ENCODE measurements around the gene CASD1. TPM values are rescaled to one million over a fixed set of nuclear protein-coding genes. Genes with fewer than 3 reads are reported as not detected.

The CASD1 gene
- total and polyA plus RNA-seq, 10 of the 15 experiments (the other 5 are each of a cell fraction or from before 2014, with no cell fraction given) = 4.0 to 18.6 (median 10.7) TPM

- H2AFZ ChIP-seq (ENCODE audit: control insufficient read depth, low read depth, low read length) = no peak overlapping the region
- H3K9me3 ChIP-seq (replicated peaks; ENCODE audit: control insufficient read depth, insufficient read depth, low read length) = no peaks in the 10 kb centered on the region
- ChIA-PET RAD21 (ENCODE audit: unreplicated experiment) (no interaction called here), CTCF (interaction anchor here (0.6 kb wide), 1 partner anchor 1125 kb away, joined by 3 read pairs; no protein-coding TSS in a partner anchor), POLR2A (no interaction called here), SMC1A (ENCODE audit: uncharacterized antibody, unreplicated experiment) (interaction anchor here (0.7 kb wide), 1 partner anchor 159 kb away, joined by 3 read pairs; no protein-coding TSS in a partner anchor)
- intact Hi-C loops (cut with micrococcal nuclease; ENCODE audit: unreplicated experiment) = no loop called here
- no peaks in the 10 kb centered on the region for H4K20me1 ChIP-seq (ENCODE audit: control insufficient read depth, insufficient read depth)
- no peaks in the 10 kb centered on the region; a peak in 1 of 4 replicates for H3K27me3 ChIP-seq (replicated peaks in 1 of 2; ENCODE audit: control insufficient read depth in 2 of 2, insufficient read depth in 2 of 2, low read length in 1 of 2)
- H3K36me3 ChIP-seq (ENCODE audit: control insufficient read depth in 2 of 2, insufficient read depth in 2 of 2, low read length in 1 of 2) = no peaks in the 10 kb centered on the region
- no peak overlapping the region for H3K9ac ChIP-seq (ENCODE audit: control insufficient read depth, insufficient read depth, low read length)
- WGBS (ENCODE audit: insufficient coverage, insufficient replicate concordance, low lambda C conversion rate, missing lambda C conversion rate) = 35% methylated on average over 3 of the region's 3 CpGs
- no peaks in the 10 kb centered on the region for H3K4me1 ChIP-seq (ENCODE audit: control insufficient read depth, insufficient read depth, low read length)
- TF ChIP-seq EZH2 (IDR thresholded peaks at IDR 0.05; ENCODE audit: borderline replicate concordance, control insufficient read depth, low read depth, low read length) (no peak), CREM (IDR thresholded peaks at IDR 0.05; ENCODE audit: low read depth) (no peak), PAX5 (IDR thresholded peaks at IDR 0.05; ENCODE audit: borderline replicate concordance, low read depth, low read length) (no peak), CHD4 (IDR thresholded peaks at IDR 0.05) (no peak), BMI1 (IDR thresholded peaks at IDR 0.05; ENCODE audit: borderline replicate concordance) (no peak)
- no peak overlapping the region for H3K4me2 ChIP-seq (ENCODE audit: control insufficient read depth, insufficient read depth)
- DNase-seq (ENCODE audit: low read depth, low spot score) (no peak), ATAC-seq (no peak), FAIRE-seq (no peak)
- H3K4me3 ChIP-seq = no peak overlapping the region
- BruUV-seq (replicated peaks) = no TSS peak
- H3K79me2 ChIP-seq (ENCODE audit: control insufficient read depth, insufficient read depth, low read length) = no peaks in the 10 kb centered on the region
- H3K27ac ChIP-seq (ENCODE audit: control insufficient read depth, insufficient read depth) = no peak overlapping the region
- in situ Hi-C loops (cut with MboI) = no loop called here
These were observed 30.9 kb upstream of the CASD1 start for GRCh38 chr7:94478648-94479214.

DNA sequence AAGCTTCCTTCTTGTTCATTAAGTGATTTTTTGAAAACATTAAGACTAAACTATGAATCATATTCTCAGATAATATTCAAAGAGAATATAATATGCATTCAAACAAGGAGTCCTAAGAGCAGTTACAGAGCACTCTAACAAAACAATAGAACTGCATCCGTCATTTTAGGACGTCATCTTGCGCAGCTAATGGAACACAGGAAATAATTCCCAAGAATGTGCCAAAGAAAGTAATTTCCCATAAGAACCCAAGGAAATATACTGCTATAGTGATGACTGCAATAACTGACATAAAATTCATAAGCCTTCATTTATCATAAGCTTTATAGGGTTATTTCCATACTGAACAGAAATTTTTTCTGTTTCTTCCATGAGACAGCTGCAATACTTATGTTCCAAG, 28.3 kb upstream of the CASD1 start:
- CTCF ChIA-PET = no interaction called here
- intact Hi-C loops (cut with micrococcal nuclease; ENCODE audit: unreplicated experiment) = no loop called here
- Histone ChIP-seq H4K20me1 (ENCODE audit: control insufficient read depth, insufficient read depth) (no peaks in the 10 kb centered on the region), H3K27me3 (replicated peaks in 1 of 2; ENCODE audit: control insufficient read depth in 2 of 2, insufficient read depth in 2 of 2, low read length in 1 of 2) (no peaks in the 10 kb centered on the region; a peak in 1 of 4 replicates), H3K79me2 (ENCODE audit: control insufficient read depth, insufficient read depth, low read length) (no peaks in the 10 kb centered on the region), H3K27ac (ENCODE audit: control insufficient read depth, insufficient read depth) (no peak overlapping the region), H3K9ac (ENCODE audit: control insufficient read depth, insufficient read depth, low read length) (no peak overlapping the region), H3K4me2 (ENCODE audit: control insufficient read depth, insufficient read depth) (no peak overlapping the region), H3K36me3 (ENCODE audit: control insufficient read depth in 2 of 2, insufficient read depth in 2 of 2, low read length in 1 of 2) (no peaks in the 10 kb centered on the region), H2AFZ (ENCODE audit: control insufficient read depth, low read depth, low read length) (no peak overlapping the region), H3K9me3 (replicated peaks; ENCODE audit: control insufficient read depth, insufficient read depth, low read length) (no peaks in the 10 kb centered on the region), H3K4me3 (no peak overlapping the region), H3K4me1 (ENCODE audit: control insufficient read depth, insufficient read depth, low read length) (no peaks in the 10 kb centered on the region)
- in situ Hi-C loops (cut with MboI) = no loop called here
- ATAC-seq (no peak), DNase-seq (ENCODE audit: low read depth, low spot score) (no peak), FAIRE-seq (no peak)
- TF ChIP-seq NFYA (IDR thresholded peaks at IDR 0.05; ENCODE audit: borderline replicate concordance, low read depth, low read length) = no peak
- TF ChIP-seq, protein P1, sequence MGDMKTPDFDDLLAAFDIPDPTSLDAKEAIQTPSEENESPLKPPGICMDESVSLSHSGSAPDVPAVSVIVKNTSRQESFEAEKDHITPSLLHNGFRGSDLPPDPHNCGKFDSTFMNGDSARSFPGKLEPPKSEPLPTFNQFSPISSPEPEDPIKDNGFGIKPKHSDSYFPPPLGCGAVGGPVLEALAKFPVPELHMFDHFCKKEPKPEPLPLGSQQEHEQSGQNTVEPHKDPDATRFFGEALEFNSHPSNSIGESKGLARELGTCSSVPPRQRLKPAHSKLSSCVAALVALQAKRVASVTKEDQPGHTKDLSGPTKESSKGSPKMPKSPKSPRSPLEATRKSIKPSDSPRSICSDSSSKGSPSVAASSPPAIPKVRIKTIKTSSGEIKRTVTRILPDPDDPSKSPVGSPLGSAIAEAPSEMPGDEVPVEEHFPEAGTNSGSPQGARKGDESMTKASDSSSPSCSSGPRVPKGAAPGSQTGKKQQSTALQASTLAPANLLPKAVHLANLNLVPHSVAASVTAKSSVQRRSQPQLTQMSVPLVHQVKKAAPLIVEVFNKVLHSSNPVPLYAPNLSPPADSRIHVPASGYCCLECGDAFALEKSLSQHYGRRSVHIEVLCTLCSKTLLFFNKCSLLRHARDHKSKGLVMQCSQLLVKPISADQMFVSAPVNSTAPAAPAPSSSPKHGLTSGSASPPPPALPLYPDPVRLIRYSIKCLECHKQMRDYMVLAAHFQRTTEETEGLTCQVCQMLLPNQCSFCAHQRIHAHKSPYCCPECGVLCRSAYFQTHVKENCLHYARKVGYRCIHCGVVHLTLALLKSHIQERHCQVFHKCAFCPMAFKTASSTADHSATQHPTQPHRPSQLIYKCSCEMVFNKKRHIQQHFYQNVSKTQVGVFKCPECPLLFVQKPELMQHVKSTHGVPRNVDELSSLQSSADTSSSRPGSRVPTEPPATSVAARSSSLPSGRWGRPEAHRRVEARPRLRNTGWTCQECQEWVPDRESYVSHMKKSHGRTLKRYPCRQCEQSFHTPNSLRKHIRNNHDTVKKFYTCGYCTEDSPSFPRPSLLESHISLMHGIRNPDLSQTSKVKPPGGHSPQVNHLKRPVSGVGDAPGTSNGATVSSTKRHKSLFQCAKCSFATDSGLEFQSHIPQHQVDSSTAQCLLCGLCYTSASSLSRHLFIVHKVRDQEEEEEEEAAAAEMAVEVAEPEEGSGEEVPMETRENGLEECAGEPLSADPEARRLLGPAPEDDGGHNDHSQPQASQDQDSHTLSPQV (IDR thresholded peaks at IDR 0.05) = no peak
- 93% methylated on average over 3 of the region's 3 CpGs for WGBS (ENCODE audit: insufficient coverage, insufficient replicate concordance, low lambda C conversion rate, missing lambda C conversion rate)
- SMC1A ChIA-PET (ENCODE audit: uncharacterized antibody, unreplicated experiment) = interaction anchor here (1.6 kb wide), 1 partner anchor 32 kb away, joined by 4 read pairs; no protein-coding TSS in a partner anchor
- BruUV-seq (replicated peaks) = no TSS peak
- RAD21 ChIA-PET (ENCODE audit: unreplicated experiment) = interaction anchor here (0.7 kb wide), 1 partner anchor 34 kb away, joined by 3 read pairs; no protein-coding TSS in a partner anchor
- POLR2A ChIA-PET = no interaction called here

All from GM12878 (cell line).